GM15510 (cell line): ENCODE measurements around the gene PPIA.
A peak's percentile ranks its signal among the peaks of the same experiment; 100 is the strongest.

Source experiments
- POLR2A ChIP-seq: IDR thresholded peaks from 3 replicates; pipeline ENCODE4 v1.6.1; 2011; ENCODE audit warnings: borderline replicate concordance; ENCODE audit not compliant: insufficient read length; ENCODE audit errors: extremely low read depth

Gene PPIA

GRCh38 chr7:44796034-44796503 lies 412 bp upstream of the PPIA start:
- no peak for TF ChIP-seq POLR2A

GRCh38 chr7:44797329-44798258 lies 1.1 kb downstream of the PPIA start:
- TF ChIP-seq POLR2A, result peak; percentile 42

- no peak for TF ChIP-seq POLR2A
Measured at GRCh38 chr7:44798649-44799305, 2.3 kb downstream of the PPIA start.

- TF ChIP-seq POLR2A, result no peak
Measured at GRCh38 chr7:44799939-44800338, 3.5 kb downstream of the PPIA start.

GRCh38 chr7:44801890-44802289 lies 5.4 kb downstream of the PPIA start:
- peak; percentile 11 for TF ChIP-seq POLR2A

- TF ChIP-seq POLR2A, result no peak
Measured at GRCh38 chr7:44802418-44803025, 6.0 kb downstream of the PPIA start.

- TF ChIP-seq POLR2A, result peak; percentile 7
Measured at GRCh38 chr7:44803828-44804519, 7.5 kb downstream of the PPIA start.

- TF ChIP-seq POLR2A, result no peak
Measured at GRCh38 chr7:44805950-44806349, 9.5 kb downstream of the PPIA start.

GRCh38 chr7:44808914-44809393 lies 12.5 kb downstream of the PPIA start:
- TF ChIP-seq POLR2A, result no peak

GRCh38 chr7:44811093-44811492 lies 14.6 kb downstream of the PPIA start:
- TF ChIP-seq POLR2A, result no peak

- no peak for TF ChIP-seq POLR2A
Measured at GRCh38 chr7:44811571-44811970, 15.1 kb downstream of the PPIA start.

GRCh38 chr7:44814919-44815318 lies 18.4 kb downstream of the PPIA start:
- TF ChIP-seq POLR2A, result no peak

- TF ChIP-seq POLR2A, result no peak
Measured at GRCh38 chr7:44819292-44819691, 22.8 kb downstream of the PPIA start.

- no peak for TF ChIP-seq POLR2A
Measured at GRCh38 chr7:44823255-44823781, 26.8 kb downstream of the PPIA start.

- no peak for TF ChIP-seq POLR2A
Measured at GRCh38 chr7:44824894-44825526, 28.5 kb downstream of the PPIA start.

- no peak for TF ChIP-seq POLR2A
Measured at GRCh38 chr7:44827567-44827966, 31.1 kb downstream of the PPIA start.
